ENCODE data around the gene GPR31.

GPR31 gene

DNA sequence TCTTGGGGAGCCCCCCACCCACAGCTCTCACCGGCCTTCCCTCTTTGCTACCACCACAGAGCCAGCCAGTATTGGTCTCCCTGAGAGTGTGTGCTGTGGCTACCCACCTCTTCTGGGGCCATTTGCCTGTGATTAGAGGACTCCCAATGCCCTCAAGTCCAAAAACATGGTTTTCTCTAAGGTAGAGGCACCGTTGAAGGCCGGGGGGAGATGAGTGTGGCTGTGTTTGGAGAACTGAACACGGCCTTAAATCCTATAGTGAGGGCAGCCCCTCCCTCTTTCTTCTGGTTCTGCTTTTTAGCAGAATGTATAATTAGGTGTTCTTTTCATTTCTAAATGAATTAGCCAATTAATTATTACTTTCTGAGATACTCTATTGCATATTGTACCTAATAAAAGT, 32.4 kb downstream of the GPR31 start:
- Histone ChIP-seq H3K27me3 (replicated peaks) (no peaks in the 10 kb centered on the region), H3K36me3 (replicated peaks) (no peaks in the 10 kb centered on the region), H3K4me3 (ENCODE audit: low read depth, low read length) (no peak overlapping the region), H3K27ac (no peak overlapping the region)
- in situ Hi-C loops (cut with HindIII; ENCODE audit: low pct_ligation_motif_present, low sequenced_read_pairs), result no loop called here
- DNase-seq, result no peak
- TF ChIP-seq, protein P1, sequence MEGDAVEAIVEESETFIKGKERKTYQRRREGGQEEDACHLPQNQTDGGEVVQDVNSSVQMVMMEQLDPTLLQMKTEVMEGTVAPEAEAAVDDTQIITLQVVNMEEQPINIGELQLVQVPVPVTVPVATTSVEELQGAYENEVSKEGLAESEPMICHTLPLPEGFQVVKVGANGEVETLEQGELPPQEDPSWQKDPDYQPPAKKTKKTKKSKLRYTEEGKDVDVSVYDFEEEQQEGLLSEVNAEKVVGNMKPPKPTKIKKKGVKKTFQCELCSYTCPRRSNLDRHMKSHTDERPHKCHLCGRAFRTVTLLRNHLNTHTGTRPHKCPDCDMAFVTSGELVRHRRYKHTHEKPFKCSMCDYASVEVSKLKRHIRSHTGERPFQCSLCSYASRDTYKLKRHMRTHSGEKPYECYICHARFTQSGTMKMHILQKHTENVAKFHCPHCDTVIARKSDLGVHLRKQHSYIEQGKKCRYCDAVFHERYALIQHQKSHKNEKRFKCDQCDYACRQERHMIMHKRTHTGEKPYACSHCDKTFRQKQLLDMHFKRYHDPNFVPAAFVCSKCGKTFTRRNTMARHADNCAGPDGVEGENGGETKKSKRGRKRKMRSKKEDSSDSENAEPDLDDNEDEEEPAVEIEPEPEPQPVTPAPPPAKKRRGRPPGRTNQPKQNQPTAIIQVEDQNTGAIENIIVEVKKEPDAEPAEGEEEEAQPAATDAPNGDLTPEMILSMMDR (IDR thresholded peaks at IDR 0.05; ENCODE audit: low read depth, low read length, missing control alignments), result no peak

GRCh38 chr6:167124753-167125152, 33.0 kb downstream of the GPR31 start:
- Histone ChIP-seq H3K4me3 (ENCODE audit: low read depth, low read length) (no peak overlapping the region), H3K27me3 (replicated peaks) (no peaks in the 10 kb centered on the region), H3K27ac (no peak overlapping the region), H3K36me3 (replicated peaks) (no peaks in the 10 kb centered on the region)
- TF ChIP-seq, protein P1 (IDR thresholded peaks at IDR 0.05; ENCODE audit: low read depth, low read length, missing control alignments), result no peak
- in situ Hi-C loops (cut with HindIII; ENCODE audit: low pct_ligation_motif_present, low sequenced_read_pairs), result no loop called here
- DNase-seq, result no peak

DNA sequence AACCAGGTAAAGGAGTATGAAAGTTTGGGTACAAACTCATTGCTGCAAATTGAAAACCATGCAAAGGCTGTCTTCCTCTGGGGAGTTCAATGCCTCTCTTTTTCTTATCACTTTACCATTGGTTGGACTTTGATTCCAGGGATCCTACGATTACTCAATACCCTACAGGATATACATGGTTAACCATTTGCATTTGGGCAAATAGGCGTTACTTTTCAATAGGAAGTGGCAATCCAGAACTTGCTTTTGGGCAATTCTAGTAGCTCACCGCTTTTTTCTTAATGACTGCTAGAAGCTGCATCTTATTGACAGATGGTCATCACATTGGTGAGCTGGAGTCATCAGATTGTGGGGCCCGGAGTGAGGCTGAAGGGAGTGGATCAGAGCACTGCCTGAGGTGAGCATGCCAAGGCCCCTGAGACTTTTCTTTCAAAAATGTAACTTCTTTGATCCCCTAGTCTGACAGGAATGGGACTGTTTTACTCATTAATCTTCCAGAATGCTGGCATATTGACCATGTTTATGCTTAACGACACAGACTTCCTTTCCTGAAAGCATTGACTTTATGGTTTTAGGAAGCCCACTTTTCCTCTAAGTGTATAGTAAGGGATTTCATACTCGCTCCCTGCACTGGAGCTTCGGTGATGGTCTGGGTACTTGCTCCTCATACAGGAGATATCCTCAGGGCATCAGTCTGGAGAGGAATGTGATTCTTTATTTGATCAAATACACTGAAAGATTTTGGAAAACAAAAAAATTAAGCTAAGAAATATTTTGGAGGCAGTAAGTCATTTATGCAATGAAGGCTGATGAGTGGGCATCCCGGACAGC, 34.7 kb downstream of the GPR31 start, which contains the start of gene CCR6:
Gene CCR6, plus strand, starts transcription at position 270 of the 831 bp plus-strand sequence. CDS start 13,039 bp downstream, outside the sequence.
- Histone ChIP-seq H3K27ac (no peak within 1 kb of the TSS), H3K4me3 (ENCODE audit: low read depth, low read length) (no peak within 1 kb of the TSS), H3K27me3 (replicated peaks) (no peaks in the 10 kb centered on the region), H3K36me3 (replicated peaks) (no peaks in the 10 kb centered on the region)
- TF ChIP-seq, protein P1 (IDR thresholded peaks at IDR 0.05; ENCODE audit: low read depth, low read length, missing control alignments), result no peak
- no peak for DNase-seq
- in situ Hi-C loops (cut with HindIII; ENCODE audit: low pct_ligation_motif_present, low sequenced_read_pairs), result no loop called here

DNA sequence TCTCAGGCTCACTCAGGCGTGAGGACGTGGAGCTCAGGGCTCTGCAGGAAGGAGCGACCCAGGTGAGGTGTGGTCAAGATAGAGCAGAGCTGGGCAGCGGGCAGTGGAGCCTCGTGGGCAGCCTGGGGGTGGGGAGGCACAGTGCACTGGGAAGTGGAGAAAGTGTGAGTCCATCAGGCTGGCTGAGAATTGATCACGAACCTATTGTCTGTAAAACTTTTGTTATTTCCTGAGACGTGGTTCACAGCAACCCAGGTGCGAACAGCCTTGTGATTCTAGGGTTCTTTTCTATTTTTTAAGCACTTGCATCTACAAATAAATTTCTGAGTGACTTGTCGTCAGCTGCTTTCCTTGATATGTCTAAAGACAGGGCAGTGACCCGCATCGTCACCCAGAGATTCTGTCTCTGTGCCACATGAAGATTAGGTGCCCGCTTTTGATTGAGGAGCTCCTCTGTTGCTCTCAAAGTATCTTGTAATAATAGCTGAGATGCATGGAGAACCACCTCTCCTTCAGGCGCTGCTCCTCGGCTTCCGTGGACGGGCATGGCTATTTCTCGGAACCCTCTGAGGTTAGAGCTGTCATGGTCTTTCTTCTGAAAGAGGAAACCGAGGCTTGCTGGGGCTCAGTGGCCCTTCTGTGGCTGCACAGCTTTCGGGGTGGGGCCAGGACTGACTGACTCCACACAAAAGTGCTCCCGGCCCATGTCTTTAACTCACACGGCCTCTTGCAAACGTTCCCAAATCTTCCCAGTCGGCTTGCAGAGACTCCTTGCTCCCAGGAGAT, 35.5 kb downstream of the GPR31 start:
- in situ Hi-C loops (cut with HindIII; ENCODE audit: low pct_ligation_motif_present, low sequenced_read_pairs), result no loop called here
- Histone ChIP-seq H3K27me3 (replicated peaks) (no peaks in the 10 kb centered on the region), H3K27ac (no peak overlapping the region), H3K36me3 (replicated peaks) (no peaks in the 10 kb centered on the region), H3K4me3 (ENCODE audit: low read depth, low read length) (no peak overlapping the region)
- DNase-seq, result no peak
- TF ChIP-seq, protein P1 (IDR thresholded peaks at IDR 0.05; ENCODE audit: low read depth, low read length, missing control alignments), result no peak

GRCh38 chr6:167121335-167121841, 36.4 kb downstream of the GPR31 start:
- no peak for DNase-seq
- H3K27ac ChIP-seq, result no peak overlapping the region
- TF ChIP-seq, protein P1 (IDR thresholded peaks at IDR 0.05; ENCODE audit: low read depth, low read length, missing control alignments), result no peak
- in situ Hi-C loops (cut with HindIII; ENCODE audit: low pct_ligation_motif_present, low sequenced_read_pairs), result no loop called here
- H3K36me3 ChIP-seq (replicated peaks), result no peaks in the 10 kb centered on the region
- H3K27me3 ChIP-seq (replicated peaks), result no peaks in the 10 kb centered on the region
- no peak overlapping the region for H3K4me3 ChIP-seq (ENCODE audit: low read depth, low read length)
